HL-60 (cell line): Measurements from ENCODE around the gene OGDH.
"Not testable (repeated sequence)": the region's sequence is repeated elsewhere in the genome, so short reads cannot be mapped to it uniquely, and the experiment has no call there.

Experiments used
- DNase-seq, 2 experiments: peaks; one replicate each; pipeline ENCODE4 v3.0.0-alpha.2; 2010 to 2020; ENCODE audit warnings: low read depth in 1 of 2, low spot score in 1 of 2
- H3K27ac ChIP-seq: fragments of 250-450 bp; sonication (Bioruptor Pico); replicated peaks from 2 replicates; pipeline ENCODE4 v1.5.1; 2020; ENCODE audit warnings: mild to moderate bottlenecking, moderate library complexity
- H3K27me3 ChIP-seq: fragments of 250-450 bp; sonication (Bioruptor Pico); 2 replicates; pipeline ENCODE4 v1.5.1; 2021; ENCODE audit warnings: mild to moderate bottlenecking, moderate library complexity; ENCODE audit not compliant: insufficient read depth, poor library complexity, severe bottlenecking
- H3K4me3 ChIP-seq: replicated peaks from 2 replicates; pipeline ENCODE4 v1.5.1; 2011; ENCODE audit warnings: mild to moderate bottlenecking, control low read depth, low read length; ENCODE audit not compliant: insufficient read depth
- GABPA ChIP-seq: IDR thresholded peaks from 2 replicates; pipeline ENCODE4 v1.6.1; 2012; ENCODE audit warnings: low read depth
- POLR2AphosphoS5 ChIP-seq: IDR thresholded peaks from 2 replicates; pipeline ENCODE4 v1.6.1; 2012; ENCODE audit warnings: low read depth
- SPI1 ChIP-seq: IDR thresholded peaks from 2 replicates; pipeline ENCODE4 v1.6.1; 2012; ENCODE audit warnings: low read depth, mild to moderate bottlenecking, borderline replicate concordance
- TF ChIP-seq, protein P1 (sequence below): IDR thresholded peaks from one replicate; pipeline ENCODE4 v1.5.1; 2011; ENCODE audit warnings: low read length, control low read depth, inconsistent platforms; ENCODE audit not compliant: insufficient read depth
- TF ChIP-seq, protein P2 (sequence below): IDR thresholded peaks from 2 replicates; pipeline ENCODE4 v1.6.1; 2012; ENCODE audit warnings: low read depth; ENCODE audit not compliant: insufficient replicate concordance

The OGDH gene

DNA sequence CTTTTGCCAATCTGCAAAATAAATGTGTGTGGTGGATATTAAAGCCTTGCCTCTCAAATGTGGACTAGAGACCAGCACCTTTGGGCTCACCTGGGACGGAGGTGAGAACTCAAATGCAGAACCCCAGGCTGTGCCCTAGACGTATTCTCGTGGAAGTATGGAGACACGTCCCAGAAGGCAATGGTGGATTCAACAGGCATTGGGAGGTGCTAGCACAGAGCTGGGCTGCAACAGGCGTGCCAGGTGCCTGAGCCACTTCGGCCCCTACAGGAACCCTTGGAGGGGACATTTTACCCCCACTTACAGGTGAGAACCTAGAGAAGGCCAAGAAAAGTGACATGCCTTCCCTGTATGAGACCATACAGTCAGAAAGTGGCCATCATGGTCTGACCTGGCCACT, 44.9 kb upstream of the OGDH start:
- H3K27ac ChIP-seq: no peak overlapping the region
- no peaks in the 10 kb centered on the region for H3K27me3 ChIP-seq
- TF ChIP-seq POLR2AphosphoS5 (no peak), SPI1 (no peak), GABPA (no peak)
- TF ChIP-seq, protein P1, sequence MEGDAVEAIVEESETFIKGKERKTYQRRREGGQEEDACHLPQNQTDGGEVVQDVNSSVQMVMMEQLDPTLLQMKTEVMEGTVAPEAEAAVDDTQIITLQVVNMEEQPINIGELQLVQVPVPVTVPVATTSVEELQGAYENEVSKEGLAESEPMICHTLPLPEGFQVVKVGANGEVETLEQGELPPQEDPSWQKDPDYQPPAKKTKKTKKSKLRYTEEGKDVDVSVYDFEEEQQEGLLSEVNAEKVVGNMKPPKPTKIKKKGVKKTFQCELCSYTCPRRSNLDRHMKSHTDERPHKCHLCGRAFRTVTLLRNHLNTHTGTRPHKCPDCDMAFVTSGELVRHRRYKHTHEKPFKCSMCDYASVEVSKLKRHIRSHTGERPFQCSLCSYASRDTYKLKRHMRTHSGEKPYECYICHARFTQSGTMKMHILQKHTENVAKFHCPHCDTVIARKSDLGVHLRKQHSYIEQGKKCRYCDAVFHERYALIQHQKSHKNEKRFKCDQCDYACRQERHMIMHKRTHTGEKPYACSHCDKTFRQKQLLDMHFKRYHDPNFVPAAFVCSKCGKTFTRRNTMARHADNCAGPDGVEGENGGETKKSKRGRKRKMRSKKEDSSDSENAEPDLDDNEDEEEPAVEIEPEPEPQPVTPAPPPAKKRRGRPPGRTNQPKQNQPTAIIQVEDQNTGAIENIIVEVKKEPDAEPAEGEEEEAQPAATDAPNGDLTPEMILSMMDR: no peak
- TF ChIP-seq, protein P2, sequence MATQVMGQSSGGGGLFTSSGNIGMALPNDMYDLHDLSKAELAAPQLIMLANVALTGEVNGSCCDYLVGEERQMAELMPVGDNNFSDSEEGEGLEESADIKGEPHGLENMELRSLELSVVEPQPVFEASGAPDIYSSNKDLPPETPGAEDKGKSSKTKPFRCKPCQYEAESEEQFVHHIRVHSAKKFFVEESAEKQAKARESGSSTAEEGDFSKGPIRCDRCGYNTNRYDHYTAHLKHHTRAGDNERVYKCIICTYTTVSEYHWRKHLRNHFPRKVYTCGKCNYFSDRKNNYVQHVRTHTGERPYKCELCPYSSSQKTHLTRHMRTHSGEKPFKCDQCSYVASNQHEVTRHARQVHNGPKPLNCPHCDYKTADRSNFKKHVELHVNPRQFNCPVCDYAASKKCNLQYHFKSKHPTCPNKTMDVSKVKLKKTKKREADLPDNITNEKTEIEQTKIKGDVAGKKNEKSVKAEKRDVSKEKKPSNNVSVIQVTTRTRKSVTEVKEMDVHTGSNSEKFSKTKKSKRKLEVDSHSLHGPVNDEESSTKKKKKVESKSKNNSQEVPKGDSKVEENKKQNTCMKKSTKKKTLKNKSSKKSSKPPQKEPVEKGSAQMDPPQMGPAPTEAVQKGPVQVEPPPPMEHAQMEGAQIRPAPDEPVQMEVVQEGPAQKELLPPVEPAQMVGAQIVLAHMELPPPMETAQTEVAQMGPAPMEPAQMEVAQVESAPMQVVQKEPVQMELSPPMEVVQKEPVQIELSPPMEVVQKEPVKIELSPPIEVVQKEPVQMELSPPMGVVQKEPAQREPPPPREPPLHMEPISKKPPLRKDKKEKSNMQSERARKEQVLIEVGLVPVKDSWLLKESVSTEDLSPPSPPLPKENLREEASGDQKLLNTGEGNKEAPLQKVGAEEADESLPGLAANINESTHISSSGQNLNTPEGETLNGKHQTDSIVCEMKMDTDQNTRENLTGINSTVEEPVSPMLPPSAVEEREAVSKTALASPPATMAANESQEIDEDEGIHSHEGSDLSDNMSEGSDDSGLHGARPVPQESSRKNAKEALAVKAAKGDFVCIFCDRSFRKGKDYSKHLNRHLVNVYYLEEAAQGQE: no peak
- H3K4me3 ChIP-seq: no peak overlapping the region
- no peak for DNase-seq

DNA sequence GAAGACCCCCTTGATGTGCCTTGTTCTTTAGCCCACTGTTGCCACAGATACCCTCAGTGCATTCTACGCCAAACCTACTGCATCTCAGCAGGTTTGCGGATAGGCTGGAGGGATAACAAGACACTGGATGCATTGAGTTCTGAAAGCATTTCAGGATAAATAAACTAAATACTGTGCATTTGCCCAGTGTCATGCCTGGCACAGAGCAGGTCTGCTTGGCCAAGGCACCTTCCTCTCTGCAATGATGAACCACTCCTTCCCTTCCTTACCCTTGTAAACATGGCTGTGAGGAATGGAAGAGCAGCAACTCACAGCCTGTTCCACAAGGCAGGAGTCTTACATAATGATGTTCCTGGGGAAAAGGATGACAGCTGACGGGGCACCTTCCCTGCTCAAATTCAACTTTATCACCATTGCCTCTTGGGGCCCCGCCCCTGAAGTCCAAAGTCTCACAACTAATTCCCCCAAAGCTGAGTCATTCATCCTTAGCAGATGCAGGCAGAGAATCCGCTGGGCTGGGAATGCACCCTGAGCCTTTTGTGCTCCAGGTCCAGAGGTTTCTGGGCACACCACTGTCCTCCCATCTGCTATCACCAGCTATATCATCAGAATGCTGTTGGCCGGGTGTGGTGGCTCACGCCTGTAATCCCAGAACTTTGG, 44.3 kb upstream of the OGDH start:
- H3K4me3 ChIP-seq: no peak overlapping the region
- no peak overlapping the region for H3K27ac ChIP-seq
- TF ChIP-seq SPI1: no peak
- TF ChIP-seq, protein P2: no peak
- TF ChIP-seq POLR2AphosphoS5: no peak; the same call in 1 of the 2 replicates
- no peak for DNase-seq
- no peaks in the 10 kb centered on the region for H3K27me3 ChIP-seq

DNA sequence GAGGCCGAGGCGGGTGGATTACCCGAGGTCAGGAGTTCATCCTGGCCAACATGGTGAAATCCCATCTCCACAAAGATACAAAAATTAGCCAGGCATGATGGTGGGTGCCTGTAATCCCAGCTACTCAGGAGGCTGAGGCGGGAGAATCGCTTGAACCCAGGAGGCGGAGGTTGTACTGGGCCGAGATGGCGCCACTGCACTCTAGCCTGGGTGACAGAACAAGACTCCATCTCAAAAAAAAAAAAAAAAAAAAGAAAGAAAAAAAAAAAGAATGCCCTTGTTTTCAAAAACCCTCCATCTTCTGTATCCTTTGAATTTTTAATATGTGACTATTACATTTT, 43.8 kb upstream of the OGDH start:
- H3K27ac ChIP-seq, H3K4me3 ChIP-seq, H3K27me3 ChIP-seq, DNase-seq: not testable (repeated sequence)

DNA sequence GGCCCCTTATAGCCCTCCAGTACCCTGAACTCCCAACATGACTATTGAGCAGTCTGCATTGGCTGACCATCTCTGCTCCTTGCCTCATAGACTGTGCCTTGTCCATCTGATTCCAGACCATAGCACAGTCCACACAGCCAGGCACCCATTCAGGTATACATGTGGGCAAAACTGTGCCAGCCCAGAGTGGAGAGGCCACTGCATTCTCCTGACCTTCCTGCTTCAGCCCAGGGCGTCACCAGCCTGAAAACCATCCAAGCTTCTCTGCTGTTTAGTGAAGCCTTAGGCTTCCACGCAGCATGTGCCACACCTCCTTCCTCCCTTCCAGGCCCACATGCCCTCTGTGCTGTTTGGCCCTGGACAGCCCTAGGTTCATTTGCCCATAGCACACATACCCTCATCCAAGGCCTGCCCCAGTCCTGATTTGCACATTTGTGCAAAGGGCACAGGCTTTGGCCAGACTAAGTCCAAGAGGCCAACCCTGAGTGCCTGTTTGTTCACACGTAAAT, 43.2 kb upstream of the OGDH start:
- H3K4me3 ChIP-seq: no peak overlapping the region
- no peak overlapping the region for H3K27ac ChIP-seq
- no peak for DNase-seq
- TF ChIP-seq POLR2AphosphoS5 (peak; percentile 42; the same call in 1 of the 2 replicates), GABPA (no peak), SPI1 (no peak)
- TF ChIP-seq, protein P1: no peak
- no peaks in the 10 kb centered on the region for H3K27me3 ChIP-seq

DNA sequence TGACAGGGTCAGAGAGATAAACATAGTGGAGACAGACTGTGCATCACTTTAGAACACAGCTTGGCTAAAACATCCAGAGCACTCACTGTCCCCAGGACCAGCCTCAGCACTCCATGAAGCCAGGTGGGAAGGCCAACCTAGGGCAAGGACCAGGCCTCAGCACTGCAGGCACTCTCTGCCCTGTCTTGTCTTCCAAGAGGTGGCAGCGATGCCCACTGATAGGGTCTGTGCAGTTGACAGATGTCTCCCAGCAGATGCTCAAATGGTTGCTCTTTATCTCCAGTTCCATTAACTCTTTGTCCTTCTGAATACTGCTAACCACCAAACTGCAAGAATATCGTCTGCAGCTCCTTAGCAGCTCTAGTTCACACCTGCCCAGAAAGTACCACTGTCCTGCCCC, 41.8 kb upstream of the OGDH start:
- TF ChIP-seq, protein P2: no peak
- TF ChIP-seq SPI1 (no peak), POLR2AphosphoS5 (no peak), GABPA (no peak)
- TF ChIP-seq, protein P1: no peak
- Histone ChIP-seq H3K27me3 (no peaks in the 10 kb centered on the region), H3K4me3 (no peak overlapping the region), H3K27ac (no peak overlapping the region)
- DNase-seq: no peak
